Central memory CD4-positive, alpha-beta T cell (primary cell): ENCODE measurements around the gene NFIB.

Experiments
- DNase-seq: peaks from one replicate; pipeline ENCODE4 v3.0.0; 2022

The NFIB gene

DNA sequence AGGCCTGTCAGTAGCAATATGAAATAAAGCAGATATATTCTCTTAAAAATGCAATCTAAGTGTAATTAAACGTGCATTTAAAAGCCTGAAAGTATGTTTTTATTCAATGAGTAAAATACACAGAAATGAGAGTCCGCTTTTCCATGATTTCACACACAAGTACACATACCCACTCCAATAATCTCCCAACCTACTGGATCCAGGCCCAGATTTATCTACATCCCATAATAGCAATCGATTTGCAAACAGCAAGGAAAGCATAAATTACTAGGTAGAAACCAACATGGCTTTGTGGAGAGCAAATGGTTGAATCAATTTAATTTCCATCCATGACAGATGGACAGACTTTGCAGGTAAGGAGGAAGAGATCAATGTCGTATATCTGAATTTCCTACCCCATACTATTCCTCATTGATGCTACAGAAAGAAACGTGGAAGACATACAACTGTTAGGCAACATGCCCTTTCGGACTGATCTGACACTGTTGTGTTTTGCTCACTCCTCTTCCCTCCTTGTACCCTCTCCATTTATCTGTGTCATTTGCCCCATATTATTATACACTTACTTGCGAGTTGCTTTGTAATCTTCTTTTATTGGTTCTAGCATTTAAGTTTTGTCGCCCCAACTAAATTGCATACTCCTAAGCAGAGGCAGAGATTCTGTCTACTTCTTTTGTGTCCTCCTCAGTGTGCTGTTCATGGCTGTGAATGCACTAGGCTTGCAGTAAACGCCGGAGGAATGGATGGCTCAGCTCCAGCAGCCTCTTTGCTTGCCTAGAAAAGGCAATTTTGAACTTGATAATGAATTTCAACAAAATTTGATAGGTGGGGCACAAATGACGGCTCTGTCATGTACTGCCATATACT, 133.6 kb downstream of the NFIB start:
- no peak for DNase-seq

DNA sequence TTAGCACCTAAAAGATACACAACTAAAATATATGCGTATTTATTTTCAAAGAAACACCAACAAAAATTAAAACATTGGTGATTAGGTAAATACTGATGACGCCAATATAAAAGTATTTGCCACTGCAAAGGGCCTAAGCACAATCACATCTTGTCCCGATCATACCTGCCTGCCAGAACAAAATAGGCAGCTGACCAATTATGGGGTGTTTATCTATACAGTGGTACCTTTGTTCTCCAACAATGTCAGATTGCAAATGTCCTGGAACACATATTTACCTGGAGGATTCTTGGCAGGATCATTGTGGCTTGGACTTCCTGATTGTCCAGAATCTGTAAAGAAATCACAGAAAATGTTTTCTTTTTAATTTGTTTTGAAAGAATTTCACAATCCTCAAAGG, 134.5 kb downstream of the NFIB start:
- DNase-seq, result no peak

DNA sequence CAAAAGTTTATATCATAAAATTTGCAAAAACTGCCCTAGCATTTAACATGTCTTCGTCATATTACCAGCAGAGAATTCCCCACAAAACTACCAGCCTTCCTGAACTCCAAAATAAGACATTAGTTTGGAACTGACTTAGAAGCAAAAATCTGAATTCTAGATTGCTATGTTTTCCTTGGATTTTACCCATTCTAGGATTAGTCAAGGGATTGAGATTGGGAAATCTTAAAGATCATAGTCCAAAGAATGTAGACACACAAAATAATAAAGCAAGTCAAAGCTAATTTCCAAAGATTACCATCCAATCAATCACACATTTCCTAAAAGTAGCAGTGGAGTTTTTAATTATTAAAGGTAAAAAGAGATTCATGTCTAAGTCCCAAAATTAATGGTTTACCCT, 138.2 kb downstream of the NFIB start:
- DNase-seq, result no peak

DNA sequence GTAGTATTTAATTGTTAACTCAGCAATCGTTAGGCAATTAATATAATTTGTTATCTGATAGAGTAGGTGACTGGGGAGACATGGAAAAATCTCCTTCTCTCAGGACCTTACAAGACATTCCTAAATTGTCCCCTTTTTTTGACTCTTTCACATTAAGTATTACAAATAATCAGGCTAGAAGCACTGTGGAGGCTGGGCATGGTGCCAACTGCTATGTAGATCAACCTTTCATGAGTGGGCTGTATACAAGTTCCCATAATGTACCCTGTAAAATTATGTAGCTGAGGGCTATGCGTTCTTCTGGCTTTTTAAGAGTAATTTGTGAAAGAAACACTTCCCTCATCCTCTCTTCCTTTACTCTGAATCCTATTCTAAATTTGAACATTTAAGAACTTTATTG, 140.2 kb downstream of the NFIB start:
- no peak for DNase-seq

DNA sequence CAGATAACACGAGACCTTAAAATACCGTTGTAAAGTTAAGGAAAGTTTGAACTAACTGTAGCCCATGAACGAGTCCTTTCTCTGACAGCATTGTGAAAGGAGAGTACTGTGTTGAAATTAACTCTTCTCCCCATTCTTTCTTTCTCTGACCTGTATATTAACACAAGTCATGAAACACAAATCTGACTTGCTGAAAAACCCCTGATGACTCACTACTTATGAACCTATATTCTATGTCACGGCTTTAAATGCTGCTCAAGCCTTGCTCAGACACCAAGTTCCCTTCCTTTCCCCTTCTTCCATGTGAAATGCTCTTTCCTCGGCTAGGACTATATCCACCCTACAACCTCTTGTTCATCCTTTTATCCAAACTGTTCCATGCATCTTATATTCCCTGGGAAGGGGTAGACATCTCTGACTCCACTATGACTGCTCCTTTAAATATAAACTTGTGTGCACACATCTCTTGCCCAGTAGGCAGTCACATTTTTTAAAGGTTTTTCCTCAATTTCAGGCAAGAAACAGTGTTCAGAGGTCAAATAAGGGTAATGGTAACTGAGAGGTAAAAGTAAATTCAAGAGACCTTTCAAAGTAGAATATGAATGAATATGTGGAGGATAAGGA, 142.9 kb downstream of the NFIB start:
- no peak for DNase-seq

DNA sequence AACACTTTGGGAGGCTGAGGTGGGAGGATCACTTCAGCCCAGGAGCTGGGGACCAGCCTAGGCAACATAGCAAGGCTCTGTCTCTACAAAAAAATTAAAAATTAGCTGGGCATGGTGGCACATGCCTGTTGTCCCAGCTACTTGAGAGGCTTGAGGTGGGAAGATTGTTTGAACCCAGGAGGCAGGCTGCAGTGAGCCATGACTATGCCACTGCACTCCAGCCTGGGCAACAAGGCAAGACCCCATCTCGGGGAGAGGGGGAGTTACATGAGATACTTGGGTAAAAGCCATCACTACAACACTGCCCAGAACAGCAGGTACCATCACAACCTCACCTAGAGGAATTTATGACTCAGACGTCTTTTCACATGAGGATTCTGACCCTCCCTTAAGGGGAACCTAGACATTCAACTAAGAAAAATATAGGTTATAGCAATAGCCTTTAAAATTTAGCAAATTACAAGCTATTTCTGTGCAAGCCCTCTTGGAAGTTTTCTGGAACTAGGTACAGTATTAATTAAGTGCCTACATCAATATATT, 143.5 kb downstream of the NFIB start:
- no peak for DNase-seq

GRCh38 chr9:14168381-14168780, 145.6 kb downstream of the NFIB start:
- no peak for DNase-seq

DNA sequence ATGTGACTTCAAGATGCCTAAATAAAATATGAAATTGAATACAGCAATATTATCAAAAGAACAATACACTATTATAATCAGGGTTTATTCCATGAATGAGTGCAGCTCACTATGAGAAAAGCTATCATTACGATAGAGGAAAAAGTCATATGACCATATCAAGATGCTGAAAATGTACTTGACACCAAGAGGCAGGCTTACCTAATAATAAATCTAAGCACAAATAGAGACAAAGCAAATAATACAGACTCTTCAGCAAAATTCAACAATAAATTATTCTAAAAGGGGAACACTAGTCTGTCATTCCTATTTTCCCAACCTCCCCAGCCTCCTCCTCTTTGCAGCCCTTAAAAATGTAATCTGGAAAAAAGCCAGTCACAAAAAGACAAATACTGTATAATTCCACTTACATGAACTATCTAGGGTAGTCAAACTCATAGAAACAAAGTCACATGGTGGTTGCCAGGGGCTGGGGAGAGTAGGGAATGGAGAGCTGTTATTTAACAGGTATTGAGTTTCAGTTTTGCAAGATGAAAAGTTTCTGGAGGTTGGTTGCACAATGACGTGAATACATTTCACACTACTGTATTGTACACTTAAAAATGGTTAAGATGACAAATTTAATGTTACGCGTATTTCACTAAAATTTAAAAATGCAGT, 148.4 kb downstream of the NFIB start:
- no peak for DNase-seq

GRCh38 chr9:14164908-14165307, 149.0 kb downstream of the NFIB start:
- DNase-seq, result no peak

- no peak for DNase-seq
Measured at GRCh38 chr9:14159440-14160216, 154.3 kb downstream of the NFIB start.

- no peak for DNase-seq
Measured at GRCh38 chr9:14158916-14159315, 155.0 kb downstream of the NFIB start.

GRCh38 chr9:14158136-14158813, 155.7 kb downstream of the NFIB start:
- DNase-seq, result no peak

DNA sequence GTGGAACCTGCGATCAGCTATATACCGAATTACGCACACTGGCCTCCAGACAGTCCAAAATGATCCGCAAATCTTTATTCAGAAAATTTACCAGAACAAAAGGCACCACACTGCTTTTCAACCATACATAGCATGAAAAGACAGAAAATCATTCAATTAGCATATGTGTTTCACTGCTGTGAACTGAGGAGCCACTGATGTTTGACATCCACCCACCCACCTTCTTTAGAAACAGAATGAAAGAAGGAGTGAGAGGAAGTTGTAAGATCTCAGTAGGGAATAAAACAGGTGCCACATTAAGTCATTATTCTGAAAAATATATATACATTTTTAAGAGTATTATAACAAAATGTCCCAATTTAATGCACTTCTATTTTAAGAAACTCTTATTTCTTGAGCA, 156.8 kb downstream of the NFIB start:
- DNase-seq, result no peak

DNA sequence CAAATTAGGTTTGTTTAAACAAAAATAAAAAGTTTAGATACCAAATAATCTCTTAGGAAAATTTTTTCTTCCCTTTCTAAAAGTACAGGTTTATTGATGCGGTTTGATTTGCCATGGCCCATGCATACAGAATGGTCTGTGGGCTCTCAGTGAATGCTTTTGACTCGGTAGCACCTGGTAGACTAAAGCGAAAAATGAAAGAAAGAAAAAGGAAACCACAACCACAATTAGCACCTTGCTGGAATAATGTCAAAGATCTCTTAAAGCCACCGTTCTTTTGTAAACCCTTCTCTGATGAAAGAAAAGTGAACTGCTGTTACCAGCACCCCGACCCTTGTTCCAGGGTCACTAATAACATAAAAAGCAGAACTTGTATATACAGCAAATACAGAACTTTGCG, 157.9 kb downstream of the NFIB start:
- no peak for DNase-seq

- DNase-seq, result no peak
Measured at GRCh38 chr9:14155237-14155636, 158.7 kb downstream of the NFIB start.

- DNase-seq, result no peak
Measured at GRCh38 chr9:14153310-14153720, 160.6 kb downstream of the NFIB start.

DNA sequence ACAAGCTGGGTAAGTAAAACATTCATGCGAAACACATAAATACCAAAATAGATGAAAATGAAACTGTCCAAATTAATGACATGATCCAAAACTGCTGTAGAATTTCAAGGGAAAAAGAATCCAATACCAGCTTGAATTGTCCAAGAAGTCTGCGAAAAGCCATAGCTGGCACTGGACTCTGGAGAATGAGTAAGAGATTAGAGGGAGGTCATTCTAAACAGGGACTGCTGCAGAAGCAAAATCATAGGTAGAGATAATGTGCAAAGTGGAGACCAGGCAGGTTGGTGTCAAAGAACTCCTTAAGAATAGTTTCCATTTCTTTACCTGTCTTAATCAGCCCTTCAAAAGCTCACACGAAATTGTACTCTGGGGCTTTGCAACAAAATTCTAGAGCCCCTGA, 162.5 kb downstream of the NFIB start:
- DNase-seq, result no peak

DNA sequence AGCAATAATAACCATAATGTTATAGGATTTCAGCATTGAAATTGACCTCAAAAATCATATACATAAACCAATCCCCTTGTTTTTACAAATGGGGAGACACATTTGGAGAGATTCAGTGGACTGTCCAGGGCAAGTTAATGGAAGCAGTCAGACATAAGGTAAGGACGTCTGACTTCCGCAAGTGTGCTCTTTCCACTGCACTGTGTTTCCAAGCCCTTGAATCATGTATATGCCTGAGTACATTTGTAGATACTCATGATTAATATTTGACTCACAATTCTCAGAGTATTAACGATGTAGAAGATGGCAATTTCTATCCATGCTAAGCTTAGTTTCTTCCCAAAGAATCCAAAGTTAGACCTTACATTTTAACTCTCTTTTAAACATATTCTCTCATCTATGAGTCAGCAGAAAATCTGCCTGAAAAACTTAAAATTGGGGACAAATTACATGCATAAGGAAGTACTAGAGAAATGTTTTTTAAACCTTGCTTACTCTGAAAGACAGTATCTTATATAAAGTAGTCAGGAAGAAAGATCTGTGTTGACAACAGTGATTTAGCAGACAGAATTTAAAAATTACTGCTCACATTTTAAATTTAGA, 165.3 kb downstream of the NFIB start:
- DNase-seq, result no peak

GRCh38 chr9:14147738-14148137, 166.2 kb downstream of the NFIB start:
- no peak for DNase-seq

DNA sequence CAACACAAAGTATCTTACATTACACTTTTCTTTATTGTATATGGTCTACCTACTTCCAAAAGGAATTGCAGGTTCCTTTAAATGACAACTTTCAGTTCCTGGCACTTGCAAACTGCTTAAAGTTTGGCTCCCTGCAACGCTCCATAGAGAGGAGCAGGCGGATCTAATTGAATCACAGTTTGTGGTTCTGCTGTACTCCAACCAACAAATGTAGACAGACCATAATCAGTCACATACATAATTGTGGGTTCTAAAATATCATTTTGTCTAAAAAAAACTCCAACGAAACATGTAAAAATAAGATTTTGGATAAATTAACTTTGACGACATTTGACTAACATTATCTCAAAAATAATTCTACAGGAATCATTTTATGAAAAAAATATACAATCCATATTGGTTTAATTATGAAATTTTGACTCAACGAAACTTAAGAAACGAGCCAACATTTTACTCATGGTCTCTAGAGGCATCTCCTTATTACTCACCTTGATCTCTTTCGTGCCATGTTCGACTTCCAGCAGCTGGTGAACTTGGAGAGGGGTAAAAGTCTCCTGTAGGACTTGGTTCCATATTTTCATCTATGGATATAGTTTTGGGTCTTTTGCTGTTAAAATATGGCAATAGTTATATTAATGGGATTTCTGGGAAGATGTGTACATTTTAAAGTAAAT, 167.6 kb downstream of the NFIB start:
- no peak for DNase-seq

DNA sequence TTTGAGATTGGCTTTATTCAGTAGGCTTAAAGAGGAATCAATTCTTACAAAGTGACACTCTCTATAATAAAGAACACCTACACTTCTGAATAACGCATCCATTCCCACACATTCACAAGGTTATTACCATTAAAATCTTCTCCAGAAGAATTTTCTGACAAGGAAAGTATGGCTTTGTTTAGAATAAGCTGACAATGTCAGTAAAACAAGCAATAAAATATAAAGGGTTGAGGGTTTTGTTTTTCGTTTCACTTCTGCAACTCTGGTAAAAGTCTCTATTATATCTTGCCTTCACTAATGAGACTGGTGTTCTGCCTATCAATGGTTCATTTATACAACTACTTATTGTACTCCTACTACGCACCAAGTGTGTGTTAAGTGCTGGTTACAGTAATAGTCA, 169.7 kb downstream of the NFIB start:
- DNase-seq, result no peak
